Lower leg skin (tissue), 4 donors: ENCODE measurements around the gene SLC9A3. TPM values are rescaled to one million over a fixed set of nuclear protein-coding genes. Genes with fewer than 3 reads are reported as not detected.
"Not testable (repeated sequence)": the region's sequence is repeated elsewhere in the genome, so short reads cannot be mapped to it uniquely, and the experiment has no call there.

ENCODE experiments used
- DNase-seq, 2 donors: peaks; one replicate each; pipeline ENCODE4 v3.0.0-alpha.2; 2019; ENCODE audit warnings: low spot score in 2 of 2
- H3K4me3 ChIP-seq: fragments of 200-600 bp; sonication (generic); 2 replicates; pipeline ENCODE4 v1.5.1; 2017; ENCODE audit warnings: mild to moderate bottlenecking, low read depth; ENCODE audit not compliant: poor library complexity, severe bottlenecking
- CTCF ChIP-seq, 3 donors: fragments of 450-650 bp; IDR thresholded peaks; one replicate each; pipeline ENCODE4 v1.5.1; 2016; ENCODE audit warnings: antibody characterized with exemption in 3 of 3, mild to moderate bottlenecking in 3 of 3, moderate library complexity in 2 of 3
- POLR2A ChIP-seq, 2 donors: fragments of 450-650 bp; IDR thresholded peaks; one replicate each; pipeline ENCODE4 v1.6.1; 2016 to 2017; ENCODE audit warnings: antibody characterized with exemption in 2 of 2, mild to moderate bottlenecking in 1 of 2, moderate library complexity in 1 of 2
- WGBS, 2 donors: methylation state at CpG; one replicate each; pipeline ENCODE4 v1.1.5; 2018; 5-methylcytosine and 5-hydroxymethylcytosine counted together
- intact Hi-C: fragments of 100-400 bp; cut with DNase I; formaldehyde crosslinking; loops from one replicate; pipeline ENCODE4 v1.15.0; 2023; ENCODE audit warnings: low total_unique reads
- total RNA-seq, 4 donors: library from RNA; depleted of rRNA; stranded (reverse); fragments of >200 nt; gene quantifications; one replicate each; pipeline ENCODE4 v1.1.0, GENCODE V29; 2016

Gene SLC9A3
- total RNA-seq, 4 donors from 2014 or later: 4.8 to 7.1 (median 5.8) TPM

- 42 to 58% methylated on average over 10 to 12 of the region's 12 CpGs for WGBS, 2 donors
- TF ChIP-seq CTCF (IDR thresholded peaks at IDR 0.05) (no peak), POLR2A (IDR thresholded peaks at IDR 0.05) (no peak)
- intact Hi-C loops: no loop called here
- no peak for DNase-seq
- H3K4me3 ChIP-seq: no peak overlapping the region
Measured at GRCh38 chr5:514101-514485, 10.2 kb downstream of the SLC9A3 start.

DNA sequence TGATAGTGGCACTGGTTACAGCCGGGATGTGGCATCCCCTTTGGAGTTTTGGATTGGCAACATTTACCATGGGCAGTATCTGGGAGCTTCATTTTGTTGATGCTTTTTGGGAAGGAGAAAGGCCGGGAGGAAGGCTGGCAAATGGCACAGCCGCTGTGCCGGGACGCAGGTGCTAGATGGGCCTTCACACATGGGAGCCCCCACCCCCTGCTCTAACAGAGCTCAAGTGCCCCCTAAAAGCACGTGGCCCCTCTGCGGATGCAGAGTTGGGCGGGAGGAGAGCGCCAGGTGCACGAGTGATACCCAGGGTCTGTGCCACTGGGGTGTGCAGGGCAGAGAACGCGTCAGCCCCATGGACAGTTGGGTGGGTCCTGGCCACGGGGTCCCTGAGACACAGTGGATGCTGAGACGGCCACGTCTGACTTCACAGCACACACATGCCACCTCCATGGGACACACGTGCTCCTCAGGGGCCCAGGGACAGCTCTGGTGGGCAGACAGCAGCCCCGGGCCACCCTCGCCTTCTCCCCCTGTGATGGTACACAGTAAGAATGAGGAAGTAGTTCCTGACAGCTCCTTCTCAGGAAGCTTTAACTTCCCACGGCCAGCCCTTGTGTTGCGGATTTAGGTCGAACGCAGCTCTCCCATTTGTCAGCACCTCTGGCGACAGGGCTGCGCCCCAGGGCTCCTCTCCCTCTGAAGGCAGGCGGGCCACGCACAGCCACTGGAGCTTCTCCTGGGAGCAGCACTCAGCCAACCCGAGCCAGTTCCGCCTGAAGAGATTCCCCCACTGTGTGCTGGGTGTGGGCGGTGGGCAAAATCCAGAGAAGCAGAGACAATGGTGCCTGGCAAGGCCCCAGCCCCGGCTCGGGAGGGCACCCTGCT is 10.8 kb downstream of the SLC9A3 start:
- intact Hi-C loops: no loop called here
- no peak for DNase-seq
- WGBS, 2 donors: 58% methylated on average over 28 to 30 of the region's 31 CpGs
- TF ChIP-seq CTCF (IDR thresholded peaks at IDR 0.05): no peak
- no peak for TF ChIP-seq POLR2A (IDR thresholded peaks at IDR 0.05)
- no peak overlapping the region for H3K4me3 ChIP-seq

DNA sequence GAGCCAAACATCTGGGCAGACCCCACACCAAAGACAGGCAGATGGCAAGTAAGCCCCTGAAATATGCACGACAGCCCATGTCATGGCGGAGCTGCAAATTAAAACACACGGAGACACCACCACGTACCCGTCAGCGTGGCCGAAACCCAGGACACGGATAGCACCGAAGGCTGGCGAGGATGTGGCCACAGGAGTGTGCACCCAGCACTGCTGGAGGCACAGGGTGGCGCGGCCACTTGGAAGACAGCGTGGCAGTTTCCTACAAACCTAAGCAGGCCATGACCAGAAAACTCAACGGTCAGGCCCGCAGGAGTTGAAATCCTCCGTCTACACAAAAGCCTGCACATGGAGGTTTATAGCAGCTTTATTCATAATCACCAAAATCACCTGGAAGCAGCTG is 12.8 kb downstream of the SLC9A3 start:
- no peak for TF ChIP-seq CTCF (IDR thresholded peaks at IDR 0.05)
- no peak for TF ChIP-seq POLR2A (IDR thresholded peaks at IDR 0.05)
- no peak for DNase-seq
- WGBS, 2 donors: 89% methylated on average over 16 of the region's 16 CpGs
- H3K4me3 ChIP-seq: no peak overlapping the region
- intact Hi-C loops: no loop called here

- no peak overlapping the region for H3K4me3 ChIP-seq
- 72 to 77% methylated on average over 9 of the region's 9 CpGs for WGBS, 2 donors
- TF ChIP-seq CTCF (IDR thresholded peaks at IDR 0.05) (no peak), POLR2A (IDR thresholded peaks at IDR 0.05) (no peak)
- DNase-seq: no peak
- intact Hi-C loops: no loop called here
Measured at GRCh38 chr5:510521-510920, 13.7 kb downstream of the SLC9A3 start.

GRCh38 chr5:509611-510185 is 14.6 kb downstream of the SLC9A3 start:
- intact Hi-C loops: no loop called here
- H3K4me3 ChIP-seq: no peak overlapping the region
- no peak for DNase-seq
- 43 to 50% methylated on average over 22 of the region's 22 CpGs for WGBS, 2 donors
- TF ChIP-seq POLR2A (IDR thresholded peaks at IDR 0.05) (no peak), CTCF (IDR thresholded peaks at IDR 0.05) (no peak)

DNA sequence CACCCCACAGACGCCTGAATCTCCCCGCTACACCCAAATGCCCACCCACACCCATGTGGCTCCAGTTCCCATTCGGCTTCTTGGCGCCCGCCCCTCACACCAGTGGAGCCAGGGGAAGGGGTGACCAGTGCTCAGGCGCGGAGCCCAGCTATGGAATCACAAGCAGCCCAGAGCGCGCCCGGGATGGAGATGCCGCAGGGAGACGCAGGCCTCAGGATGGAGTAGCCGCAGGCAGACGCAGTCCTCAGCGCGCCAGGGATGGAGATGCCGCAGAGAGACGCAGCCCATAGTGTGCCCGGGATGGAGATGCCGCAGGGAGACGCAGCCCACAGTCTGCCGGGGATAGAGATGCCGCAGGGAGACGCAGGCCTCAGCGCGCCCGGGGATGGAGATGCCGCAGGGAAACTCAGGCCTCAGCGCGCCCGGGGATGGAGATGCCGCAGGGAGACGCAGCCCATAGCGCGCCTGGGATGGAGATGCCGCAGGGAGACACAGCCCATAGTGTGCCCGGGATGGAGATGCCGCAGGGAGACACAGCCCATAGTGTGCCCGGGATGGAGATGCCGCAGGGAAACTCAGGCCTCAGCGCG is 16.2 kb downstream of the SLC9A3 start:
- 90 to 94% methylated on average over 42 of the region's 42 CpGs for WGBS, 2 donors
- H3K4me3 ChIP-seq, DNase-seq, intact Hi-C loops: not testable (repeated sequence)
